ENCODE results near the gene HERPUD1.
"Not testable (repeated sequence)": the region's sequence is repeated elsewhere in the genome, so short reads cannot be mapped to it uniquely, and the experiment has no call there.

Gene HERPUD1, protein sequence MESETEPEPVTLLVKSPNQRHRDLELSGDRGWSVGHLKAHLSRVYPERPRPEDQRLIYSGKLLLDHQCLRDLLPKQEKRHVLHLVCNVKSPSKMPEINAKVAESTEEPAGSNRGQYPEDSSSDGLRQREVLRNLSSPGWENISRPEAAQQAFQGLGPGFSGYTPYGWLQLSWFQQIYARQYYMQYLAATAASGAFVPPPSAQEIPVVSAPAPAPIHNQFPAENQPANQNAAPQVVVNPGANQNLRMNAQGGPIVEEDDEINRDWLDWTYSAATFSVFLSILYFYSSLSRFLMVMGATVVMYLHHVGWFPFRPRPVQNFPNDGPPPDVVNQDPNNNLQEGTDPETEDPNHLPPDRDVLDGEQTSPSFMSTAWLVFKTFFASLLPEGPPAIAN

DNA sequence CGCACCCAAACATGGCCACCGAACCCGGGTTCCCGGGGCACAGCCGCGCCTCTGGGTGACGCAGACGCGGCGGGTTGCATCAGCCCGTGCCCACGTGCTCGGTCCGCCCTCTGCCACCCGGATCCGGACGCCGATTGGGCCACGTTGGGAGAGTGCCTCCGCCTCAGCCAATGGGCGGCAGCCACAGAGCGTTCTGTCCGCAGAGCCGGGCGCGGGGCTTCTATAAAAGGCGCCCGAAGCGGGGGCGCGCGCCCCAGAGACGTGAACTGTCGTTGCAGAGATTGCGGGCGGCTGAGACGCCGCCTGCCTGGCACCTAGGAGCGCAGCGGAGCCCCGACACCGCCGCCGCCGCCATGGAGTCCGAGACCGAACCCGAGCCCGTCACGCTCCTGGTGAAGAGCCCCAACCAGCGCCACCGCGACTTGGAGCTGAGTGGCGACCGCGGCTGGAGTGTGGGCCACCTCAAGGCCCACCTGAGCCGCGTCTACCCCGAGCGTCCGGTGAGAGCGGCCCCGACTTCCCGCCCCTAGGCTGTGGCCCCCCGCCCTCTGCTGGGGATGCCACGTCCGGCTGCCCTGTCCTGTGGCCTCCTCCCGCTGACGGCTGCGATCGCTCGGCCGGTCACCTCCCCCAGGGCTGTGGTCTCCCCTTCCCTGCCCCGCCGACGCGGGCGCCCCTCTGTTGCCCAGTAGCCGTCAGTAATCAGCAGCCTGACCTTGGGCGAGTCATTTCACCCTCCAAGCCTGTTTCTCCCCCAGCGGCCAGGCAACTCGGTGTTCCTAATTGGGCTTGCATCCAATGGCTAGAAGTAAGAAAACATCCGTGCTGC, at the start of gene HERPUD1:
HERPUD1 (plus strand) TSS at position 251 of the 829 bp plus-strand sequence; CDS start at position 354, 103 bp downstream.
- DNase-seq: peak; percentile 99

DNA sequence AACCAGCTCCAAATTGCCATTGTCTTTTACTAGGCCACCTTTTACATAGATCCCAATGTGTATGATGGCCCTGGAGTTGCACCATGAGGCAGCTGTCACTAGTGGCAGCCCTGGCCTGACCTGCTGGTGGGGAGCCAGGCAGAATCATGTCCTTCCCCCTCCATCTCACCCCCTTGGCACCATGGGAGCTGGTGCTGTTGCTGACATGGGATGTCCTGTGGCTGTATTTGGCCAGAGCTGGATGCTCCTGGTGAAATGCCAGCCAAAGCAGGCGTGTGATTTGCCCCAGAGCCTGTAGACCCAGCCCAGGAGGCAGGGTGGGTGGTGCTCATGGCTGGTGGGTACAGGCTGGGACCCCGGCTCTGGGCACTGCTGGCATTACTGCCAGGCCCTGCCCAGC, 48.4 kb upstream of the HERPUD1 start:
- DNase-seq: no peak

GRCh38 chr16:56884026-56884582, 47.8 kb upstream of the HERPUD1 start:
- DNase-seq: no peak

GRCh38 chr16:56884929-56885328, 47.0 kb upstream of the HERPUD1 start:
- DNase-seq: not testable (repeated sequence)

GRCh38 chr16:56885446-56886162, 46.3 kb upstream of the HERPUD1 start:
- DNase-seq: no peak

GRCh38 chr16:56886296-56886695, 45.6 kb upstream of the HERPUD1 start:
- DNase-seq: no peak

DNA sequence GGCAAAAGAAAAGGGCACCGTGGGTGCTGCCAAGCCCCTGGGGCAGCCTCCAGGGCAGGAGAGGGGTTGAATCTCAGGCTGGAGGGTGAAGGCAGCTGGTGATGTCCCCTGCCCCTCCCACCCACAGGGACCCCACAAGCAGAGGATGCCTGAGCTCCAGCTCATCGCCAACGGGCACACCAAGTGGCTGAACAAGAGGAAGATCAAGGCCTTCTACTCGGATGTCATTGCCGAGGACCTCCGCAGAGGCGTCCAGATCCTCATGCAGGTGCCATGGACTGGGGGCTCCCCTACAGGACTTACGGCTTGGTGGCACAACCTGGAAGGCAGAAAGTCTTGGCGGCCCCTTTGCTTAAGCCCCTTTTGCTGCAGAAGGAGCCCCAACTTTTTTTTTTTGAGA, 45.1 kb upstream of the HERPUD1 start:
- no peak for DNase-seq

- no peak for DNase-seq
Observed at GRCh38 chr16:56888806-56889205, 43.1 kb upstream of the HERPUD1 start.

DNA sequence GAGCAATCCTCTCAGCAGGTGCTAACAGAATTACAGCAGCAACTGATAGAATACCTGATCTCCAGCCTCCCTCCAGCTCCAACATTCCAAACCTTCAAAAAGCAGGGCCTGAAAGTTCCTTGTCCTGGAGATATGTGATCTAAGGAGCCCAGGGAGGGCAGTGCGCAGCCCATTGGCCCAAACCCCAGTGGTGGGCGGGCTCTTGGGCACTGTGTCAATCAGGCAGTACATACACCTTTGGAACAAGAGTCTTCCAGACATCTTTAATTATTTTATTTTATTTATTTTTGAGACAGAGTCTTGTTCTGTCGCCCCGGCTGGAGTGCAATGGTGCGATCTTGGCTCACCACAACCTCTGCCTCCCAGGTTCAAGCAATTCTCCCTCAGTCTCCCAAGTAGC, 42.7 kb upstream of the HERPUD1 start:
- no peak for DNase-seq

DNA sequence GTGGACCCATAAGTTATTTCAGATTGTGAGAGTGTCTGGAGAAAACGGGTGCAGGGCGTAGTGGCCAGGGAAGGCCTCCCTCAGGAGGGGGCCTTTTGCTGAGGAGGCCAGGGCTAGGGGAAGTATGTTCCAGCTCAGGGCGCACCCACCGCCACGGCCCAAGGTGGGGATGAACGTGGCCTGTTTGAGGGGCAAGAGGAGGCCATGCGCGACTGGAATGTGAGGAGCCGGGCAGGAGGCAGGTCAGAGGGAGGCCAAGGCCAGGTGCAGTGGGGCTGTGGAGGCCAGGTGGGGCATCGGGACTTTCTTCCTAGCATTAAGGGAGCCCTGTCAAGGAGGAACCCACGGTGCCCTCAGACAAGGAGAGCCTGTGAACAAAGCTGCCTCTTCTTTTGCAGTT, 40.3 kb upstream of the HERPUD1 start:
- DNase-seq: no peak

DNA sequence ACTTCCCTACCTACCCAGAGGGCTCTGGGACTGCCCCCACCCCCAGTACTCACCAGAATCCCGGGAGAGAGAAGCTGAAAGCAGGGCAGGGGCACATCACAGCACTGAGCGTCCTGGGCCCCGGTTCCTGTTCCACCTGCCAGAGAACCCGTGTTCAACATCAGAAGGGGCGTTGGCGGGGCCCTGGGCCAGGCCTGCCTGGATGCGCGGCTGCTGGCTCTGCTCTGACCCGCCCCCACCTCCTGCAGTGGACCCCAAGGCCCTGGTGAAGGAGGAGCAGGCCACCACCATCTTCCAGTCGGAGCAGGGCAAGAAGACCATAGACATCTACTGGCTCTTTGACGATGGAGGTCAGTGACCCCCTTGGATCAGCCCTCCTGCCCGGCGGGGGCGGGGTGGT, 39.2 kb upstream of the HERPUD1 start:
- no peak for DNase-seq

- DNase-seq: no peak
Observed at GRCh38 chr16:56894331-56894917, 37.5 kb upstream of the HERPUD1 start.

DNA sequence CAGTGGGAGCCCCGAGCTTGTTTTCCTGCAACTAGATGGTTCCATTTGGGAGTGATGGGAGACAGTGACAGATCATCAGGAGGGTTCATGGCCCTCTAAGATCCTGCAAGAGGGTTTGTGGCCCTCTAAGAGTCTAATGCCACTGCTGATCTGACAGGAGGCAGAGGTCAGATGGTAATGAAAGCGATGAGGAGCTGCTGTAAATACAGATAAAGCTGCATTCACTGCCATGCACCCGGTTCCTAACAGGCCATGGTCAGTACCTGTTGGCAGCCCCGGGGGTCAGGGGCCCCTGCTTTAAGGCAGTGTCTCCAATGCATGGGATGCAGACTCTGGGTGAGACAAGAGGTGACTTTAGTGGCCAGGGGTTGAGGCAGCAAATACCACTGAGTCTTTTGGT, 36.1 kb upstream of the HERPUD1 start:
- no peak for DNase-seq

DNA sequence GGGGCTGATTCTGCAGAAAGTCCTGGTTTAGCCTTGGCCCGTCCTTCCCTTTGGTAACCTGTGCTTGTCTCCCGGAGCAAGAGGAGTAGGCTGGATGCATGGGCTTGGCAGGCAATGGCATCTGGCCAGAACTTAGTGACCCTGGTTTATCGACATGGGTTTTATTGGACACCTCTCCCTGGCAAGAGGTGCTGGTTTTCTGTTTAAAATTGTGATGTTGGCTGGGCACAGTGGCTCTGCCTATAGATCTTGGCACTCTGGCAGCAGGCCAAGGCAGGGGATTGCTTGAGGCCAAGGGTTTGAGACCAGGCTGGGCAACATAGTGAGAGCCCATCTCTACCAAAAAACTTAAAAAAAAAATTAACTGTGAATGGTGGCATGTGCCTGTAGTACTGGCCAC, 35.7 kb upstream of the HERPUD1 start:
- no peak for DNase-seq

GRCh38 chr16:56897026-56897799, 34.7 kb upstream of the HERPUD1 start:
- no peak for DNase-seq

DNA sequence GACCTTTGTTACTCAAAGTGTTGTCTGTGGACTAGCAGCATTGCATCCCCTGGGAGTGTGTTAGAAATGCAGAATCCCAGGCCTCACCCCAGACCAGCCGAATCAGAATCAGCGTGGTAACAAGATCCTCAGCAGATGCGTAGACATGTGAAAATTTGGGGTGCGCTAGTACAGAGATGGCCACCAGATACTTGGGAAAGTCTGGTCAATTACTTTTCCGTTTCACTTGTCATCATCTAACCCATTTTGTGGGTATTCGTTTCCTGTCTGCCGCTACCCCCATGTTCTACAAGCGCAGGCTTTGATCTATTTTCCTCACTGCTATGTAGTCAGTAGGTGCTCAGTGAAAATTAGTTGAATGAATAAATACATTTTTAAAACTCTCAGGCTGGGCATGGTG, 33.1 kb upstream of the HERPUD1 start:
- DNase-seq: no peak

DNA sequence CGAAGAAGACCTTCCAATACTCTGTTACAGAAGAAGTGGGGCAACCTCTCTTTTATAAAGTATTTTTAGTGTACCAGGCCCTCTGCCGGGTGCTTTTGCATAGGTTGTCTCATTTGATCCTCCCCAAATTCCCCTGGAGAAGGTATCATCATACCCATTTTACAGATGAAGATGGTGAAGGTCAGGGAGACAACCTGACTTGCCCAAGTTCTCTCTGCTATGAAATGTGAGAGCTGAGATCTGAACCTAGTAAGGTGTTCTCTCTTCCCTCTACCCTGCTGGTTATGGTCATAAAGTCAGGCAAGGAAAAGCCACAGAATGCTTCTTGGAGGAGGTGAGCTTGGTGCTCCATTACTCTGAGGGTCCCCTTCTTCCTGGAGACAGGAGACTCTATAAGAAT, 28.1 kb upstream of the HERPUD1 start:
- no peak for DNase-seq

DNA sequence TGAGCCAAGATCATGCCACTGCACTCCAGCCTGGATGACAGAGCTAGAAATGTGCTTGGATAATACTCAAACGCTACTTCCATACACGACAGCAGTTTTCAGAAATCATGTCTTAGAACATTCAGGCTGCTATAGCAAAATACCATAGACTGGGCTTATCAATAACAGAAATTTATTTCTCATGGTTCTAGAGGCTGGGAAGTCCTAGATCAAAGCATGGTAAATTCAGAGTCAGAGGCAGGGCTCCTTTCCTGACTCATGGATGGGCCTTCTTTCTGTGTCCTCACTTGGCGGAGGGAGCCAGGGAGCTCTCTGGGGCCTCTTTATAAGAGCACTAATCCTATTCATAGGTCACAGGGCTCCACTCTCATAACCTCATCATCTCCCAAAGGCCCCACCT, 24.5 kb upstream of the HERPUD1 start:
- DNase-seq: no peak

- no peak for DNase-seq
Observed at GRCh38 chr16:56909527-56909979, 22.4 kb upstream of the HERPUD1 start.

DNA sequence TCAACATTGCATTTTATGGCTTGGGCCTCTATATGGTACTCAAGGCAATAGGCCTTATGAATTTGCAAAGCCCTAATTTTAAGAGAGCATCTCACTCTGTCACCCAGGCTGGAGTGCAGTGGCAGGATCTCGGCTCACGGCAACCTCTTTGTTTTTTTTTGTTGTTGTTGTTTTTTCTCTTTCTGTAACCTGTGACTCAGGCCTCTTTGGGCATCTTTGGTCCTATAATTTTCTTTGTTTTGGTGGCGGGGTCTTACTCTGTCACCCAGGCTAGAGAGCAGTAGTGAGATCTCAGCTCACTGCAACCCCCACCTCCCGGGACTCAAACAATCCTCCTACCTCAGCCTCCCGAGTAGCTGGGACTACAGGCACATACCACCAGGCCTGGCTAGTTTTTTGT, 21.8 kb upstream of the HERPUD1 start:
- no peak for DNase-seq

- no peak for DNase-seq
Observed at GRCh38 chr16:56910654-56911539, 21.0 kb upstream of the HERPUD1 start.
